H9 (cell line): ENCODE results near the gene ZNF638. TPM values are rescaled to one million over a fixed set of nuclear protein-coding genes. Genes with fewer than 3 reads are reported as not detected.
A peak's percentile ranks its signal among the peaks of the same experiment; 100 is the strongest.

Experiments
- DNase-seq: peaks from one replicate; pipeline ENCODE4 v3.0.0-alpha.2; 2017
- H2AFZ ChIP-seq: one replicate; pipeline ENCODE4 v1.6.1; 2013; ENCODE audit warnings: mild to moderate bottlenecking, low read length, control low read depth, moderate library complexity
- H2AK5ac ChIP-seq: 2 replicates; pipeline ENCODE4 v1.6.1; 2013; ENCODE audit warnings: low read length, control low read depth, mixed read lengths; ENCODE audit not compliant: insufficient read length
- H2BK120ac ChIP-seq: one replicate; pipeline ENCODE4 v1.6.1; 2013; ENCODE audit warnings: low read depth, mild to moderate bottlenecking, low read length, control low read depth, inconsistent platforms; ENCODE audit not compliant: poor library complexity, severe bottlenecking
- H2BK12ac ChIP-seq: 2 replicates; pipeline ENCODE4 v1.6.1; 2013; ENCODE audit warnings: low read length, control low read depth, mixed read lengths, low read depth; ENCODE audit not compliant: insufficient read length
- H2BK15ac ChIP-seq: 2 replicates; pipeline ENCODE4 v1.6.1; 2013; ENCODE audit warnings: low read depth, low read length, control low read depth
- H2BK20ac ChIP-seq: one replicate; pipeline ENCODE4 v1.6.1; 2013; ENCODE audit warnings: low read depth, mild to moderate bottlenecking, low read length, control low read depth, inconsistent platforms; ENCODE audit not compliant: poor library complexity, severe bottlenecking
- H2BK5ac ChIP-seq: 2 replicates; pipeline ENCODE4 v1.6.1; 2013; ENCODE audit warnings: low read length, control low read depth, mixed read lengths; ENCODE audit not compliant: insufficient read length
- H3K14ac ChIP-seq: 2 replicates; pipeline ENCODE4 v1.6.1; 2013; ENCODE audit warnings: low read length, control low read depth; ENCODE audit not compliant: insufficient read depth
- H3K18ac ChIP-seq: 2 replicates; pipeline ENCODE4 v1.6.1; 2013; ENCODE audit warnings: low read depth, mild to moderate bottlenecking, mixed read lengths, low read length, control low read depth; ENCODE audit not compliant: insufficient read length
- H3K23ac ChIP-seq: 2 replicates; pipeline ENCODE4 v1.6.1; 2013; ENCODE audit warnings: low read length, control low read depth, mixed read lengths, low read depth; ENCODE audit not compliant: insufficient read length
- H3K23me2 ChIP-seq: 2 replicates; pipeline ENCODE4 v1.6.1; 2013; ENCODE audit warnings: low read depth, mild to moderate bottlenecking, mixed read lengths, low read length, control low read depth; ENCODE audit not compliant: insufficient read length, poor library complexity, severe bottlenecking
- H3K27ac ChIP-seq: 2 replicates; pipeline ENCODE4 v1.5.1; 2013; ENCODE audit warnings: low read length, control low read depth, mixed read lengths, low read depth; ENCODE audit not compliant: insufficient read length
- H3K27me3 ChIP-seq: 2 replicates; pipeline ENCODE4 v1.6.1; 2013; ENCODE audit warnings: low read length, control low read depth, inconsistent platforms; ENCODE audit not compliant: insufficient read depth
- H3K4ac ChIP-seq: 2 replicates; pipeline ENCODE4 v1.6.1; 2013; ENCODE audit warnings: low read depth, mild to moderate bottlenecking, control low read depth, inconsistent platforms, low read length, moderate library complexity
- H3K4me1 ChIP-seq: 2 replicates; pipeline ENCODE4 v1.6.1; 2013; ENCODE audit warnings: low read length, control low read depth, inconsistent platforms; ENCODE audit not compliant: insufficient read depth
- H3K4me2 ChIP-seq: 2 replicates; pipeline ENCODE4 v1.6.1; 2013; ENCODE audit warnings: low read length, control low read depth, mixed read lengths; ENCODE audit not compliant: insufficient read length, insufficient read depth
- H3K56ac ChIP-seq: 2 replicates; pipeline ENCODE4 v1.6.1; 2013; ENCODE audit warnings: low read depth, mild to moderate bottlenecking, mixed read lengths, low read length, control low read depth; ENCODE audit not compliant: insufficient read length
- H3K79me1 ChIP-seq: 2 replicates; pipeline ENCODE4 v1.6.1; 2013; ENCODE audit warnings: low read depth, mild to moderate bottlenecking, moderate library complexity, low read length, control low read depth, inconsistent platforms; ENCODE audit not compliant: insufficient read depth, poor library complexity, severe bottlenecking
- H3K79me2 ChIP-seq: 2 replicates; pipeline ENCODE4 v1.6.1; 2013; ENCODE audit warnings: low read length, control low read depth, inconsistent platforms; ENCODE audit not compliant: insufficient read depth
- H3K9ac ChIP-seq: 2 replicates; pipeline ENCODE4 v1.6.1; 2013; ENCODE audit warnings: low read length, control low read depth, mixed read lengths; ENCODE audit not compliant: insufficient read length; ENCODE audit errors: extremely low read depth
- H3K9me3 ChIP-seq: one replicate; pipeline ENCODE4 v1.6.1; 2013; ENCODE audit warnings: low read depth, low read length, inconsistent platforms; ENCODE audit not compliant: control insufficient read depth
- H3T11ph ChIP-seq: one replicate; pipeline ENCODE4 v1.6.1; 2013; ENCODE audit warnings: mild to moderate bottlenecking, low read length, control low read depth, inconsistent platforms
- H4K20me1 ChIP-seq: one replicate; pipeline ENCODE4 v1.6.1; 2013; ENCODE audit not compliant: control insufficient read depth, insufficient read length, insufficient read depth
- H4K5ac ChIP-seq: 2 replicates; pipeline ENCODE4 v1.6.1; 2013; ENCODE audit warnings: low read depth, mild to moderate bottlenecking, mixed read lengths, low read length, control low read depth; ENCODE audit not compliant: insufficient read length
- H4K8ac ChIP-seq: replicated peaks from 2 replicates; pipeline ENCODE4 v1.6.1; 2013; ENCODE audit warnings: low read length, control low read depth, mixed read lengths, low read depth; ENCODE audit not compliant: insufficient read length
- H4K91ac ChIP-seq: 2 replicates; pipeline ENCODE4 v1.6.1; 2013; ENCODE audit warnings: low read depth, mild to moderate bottlenecking, moderate library complexity, mixed read lengths, low read length, control low read depth; ENCODE audit not compliant: insufficient read length
- H3K27ac Mint-ChIP-seq, 3 experiments: 2 replicates in 2 of 3; 3 replicates in 1 of 3; pipeline ENCODE4 v1.8.0; 2020 to 2021; ENCODE audit warnings: mixed read lengths in 3 of 3, mild to moderate bottlenecking in 1 of 3, moderate library complexity in 1 of 3
- H3K27me3 Mint-ChIP-seq: 2 replicates; pipeline ENCODE4 v1.8.0; 2021; ENCODE audit warnings: low read depth, mild to moderate bottlenecking, moderate library complexity, mixed read lengths
- H3K36me3 Mint-ChIP-seq, 3 experiments: 2 replicates in 2 of 3; 3 replicates in 1 of 3; pipeline ENCODE4 v1.8.0; 2020 to 2021; ENCODE audit warnings: low read depth in 3 of 3, mixed read lengths in 3 of 3; ENCODE audit not compliant: insufficient read depth in 1 of 3
- H3K4me1 Mint-ChIP-seq, 2 experiments: 2 replicates each; pipeline ENCODE4 v1.8.0; 2020; ENCODE audit warnings: mixed read lengths in 2 of 2
- H3K4me3 Mint-ChIP-seq, 2 experiments: 2 replicates in 1 of 2; 3 replicates in 1 of 2; pipeline ENCODE4 v1.8.0; 2020 to 2021; ENCODE audit warnings: mild to moderate bottlenecking in 2 of 2, mixed read lengths in 2 of 2, moderate library complexity in 1 of 2
- H3K9me3 Mint-ChIP-seq, 2 experiments: 2 replicates in 1 of 2; 3 replicates in 1 of 2; pipeline ENCODE4 v1.8.0; 2020; ENCODE audit warnings: mild to moderate bottlenecking in 2 of 2, mixed read lengths in 2 of 2, moderate library complexity in 1 of 2
- CTCF ChIP-seq: fragments of 200-600 bp; sonication (generic); conservative IDR thresholded peaks from 3 replicates; pipeline ENCODE4 v1.8.0; 2021; ENCODE audit warnings: antibody characterized with exemption, mild to moderate bottlenecking
- WGBS: extraction: QIAGEN DNeasy Blood & Tissue Kit; methylation state at CpG from one replicate; pipeline ENCODE4 v1.1.7; 2013; ENCODE audit warnings: missing lambda C conversion rate, low lambda C conversion rate, mixed read lengths; ENCODE audit not compliant: insufficient read length; ENCODE audit errors: extremely low coverage; 5-methylcytosine and 5-hydroxymethylcytosine counted together
- total RNA-seq: library from RNA; stranded (reverse); gene quantifications from 2 replicates; pipeline ENCODE4 v1.2.1, GENCODE V29; 2021

The ZNF638 gene
- total RNA-seq, 1 experiment from 2014 or later = 146 TPM

GRCh38 chr2:71303849-71304248 lies 27.7 kb upstream of the ZNF638 start:
- no peak overlapping the region for H3K23ac ChIP-seq
- no peak overlapping the region for H2AK5ac ChIP-seq
- H3K9me3 ChIP-seq = no peaks in the 10 kb centered on the region
- no peaks in the 10 kb centered on the region for H3K4me1 ChIP-seq
- H4K20me1 ChIP-seq = no peaks in the 10 kb centered on the region
- H3K14ac ChIP-seq = no peak overlapping the region
- peaks cover 0 to 5% of the 10 kb centered on the region in 2 experiments; a peak in 2 of 4 replicates for H3K4me1 Mint-ChIP-seq
- no peak overlapping the region for H2BK20ac ChIP-seq
- H2BK5ac ChIP-seq = no peak overlapping the region
- no peak overlapping the region for H2BK12ac ChIP-seq
- H3K79me1 ChIP-seq = peaks cover 3% of the 10 kb centered on the region
- H3K27me3 Mint-ChIP-seq = no peaks in the 10 kb centered on the region
- no peaks in the 10 kb centered on the region; the same call in 1 of the 2 replicates for H3K79me2 ChIP-seq
- H2BK120ac ChIP-seq = no peak overlapping the region
- H4K5ac ChIP-seq = no peak overlapping the region
- peak overlapping the region in 1 of 3 experiments; percentile 8; a peak in 1 of 7 replicates for H3K27ac Mint-ChIP-seq
- H4K91ac ChIP-seq = no peak overlapping the region
- no peak overlapping the region for H3K4ac ChIP-seq
- TF ChIP-seq CTCF = no peak
- H3K56ac ChIP-seq = no peak overlapping the region
- H3K27me3 ChIP-seq = no peaks in the 10 kb centered on the region
- H2AFZ ChIP-seq = no peak overlapping the region
- no peak overlapping the region for H3T11ph ChIP-seq
- no peak overlapping the region for H4K8ac ChIP-seq
- H3K27ac ChIP-seq = no peak overlapping the region
- H3K18ac ChIP-seq = no peak overlapping the region
- no peak for DNase-seq
- no peak overlapping the region for H3K9ac ChIP-seq
- no peak overlapping the region for H2BK15ac ChIP-seq
- H3K4me2 ChIP-seq = no peak overlapping the region
- whole genome bisulfite sequencing = no CpG with 5 or more reads among the region's 3 CpGs
- H3K4me3 Mint-ChIP-seq = no peak overlapping the region
- H3K23me2 ChIP-seq = no peaks in the 10 kb centered on the region
- H3K36me3 Mint-ChIP-seq = peaks cover 0 to 1% (median 0%) of the 10 kb centered on the region in 3 experiments; a peak in 1 of 7 replicates
- no peaks in the 10 kb centered on the region for H3K9me3 Mint-ChIP-seq
